ENCODE results near the gene DBF4. TPM values are rescaled to one million over a fixed set of nuclear protein-coding genes. Genes with fewer than 3 reads are reported as not detected.
"Not testable (repeated sequence)": the region's sequence is repeated elsewhere in the genome, so short reads cannot be mapped to it uniquely, and the experiment has no call there.

DBF4 gene
- total RNA-seq, 1 experiment from 2014 or later = 50.3 TPM

DNA sequence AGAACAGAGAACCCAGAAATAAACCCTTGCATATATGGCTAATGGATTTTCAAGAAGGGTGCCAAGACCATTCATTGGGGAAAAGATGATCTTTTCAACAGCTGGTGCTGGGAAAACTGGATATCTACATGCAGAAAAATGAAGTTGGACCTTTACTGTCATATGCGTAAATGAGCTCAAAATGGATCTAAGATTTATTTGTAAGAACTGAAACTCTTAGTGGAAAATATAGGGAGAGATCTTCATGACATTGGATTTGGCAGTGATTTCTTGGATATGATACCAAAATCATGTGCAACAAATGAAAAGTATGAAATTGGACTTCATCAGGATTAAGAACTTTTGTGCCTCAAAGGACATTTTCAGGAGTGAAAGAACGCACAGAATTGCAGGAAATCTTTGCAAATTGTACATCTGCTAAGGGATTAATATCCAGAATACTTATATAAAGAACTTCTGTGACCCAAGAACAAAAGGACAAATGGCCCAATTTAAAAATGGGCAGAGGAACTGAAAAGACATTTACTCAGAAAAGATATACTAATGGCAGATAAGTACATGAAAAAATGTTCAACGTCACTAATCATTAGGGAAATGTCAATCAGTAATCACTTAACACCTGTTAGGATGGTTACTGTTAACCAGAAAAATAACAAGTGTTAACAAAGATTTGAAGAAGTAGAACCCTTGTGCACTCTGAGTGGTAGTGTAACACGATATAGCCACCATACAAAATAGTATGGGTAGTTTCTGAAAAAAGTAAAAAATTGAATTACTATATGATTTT is 6.1 kb downstream of the DBF4 start:
- DNase-seq (ENCODE audit: low spot score) = no peak

DNA sequence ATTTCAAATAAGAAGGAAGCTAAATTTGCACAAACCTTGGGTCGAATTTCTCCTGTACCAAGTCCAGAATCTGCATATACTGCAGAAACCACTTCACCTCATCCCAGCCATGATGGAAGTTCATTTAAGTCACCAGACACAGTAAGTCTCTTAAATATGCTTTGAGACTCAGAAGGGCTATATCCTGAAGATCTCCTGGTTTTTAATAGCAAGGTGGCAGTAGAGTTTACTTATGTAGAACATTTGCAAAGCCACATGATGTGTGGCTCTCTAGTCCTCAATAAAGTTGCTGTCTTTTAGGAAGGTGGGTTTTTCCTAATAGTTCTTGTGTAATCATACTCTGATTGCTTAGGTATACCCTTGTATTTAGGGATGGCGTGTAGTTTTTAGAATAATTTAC is 8.7 kb downstream of the DBF4 start:
- no peak for DNase-seq (ENCODE audit: low spot score)

DNA sequence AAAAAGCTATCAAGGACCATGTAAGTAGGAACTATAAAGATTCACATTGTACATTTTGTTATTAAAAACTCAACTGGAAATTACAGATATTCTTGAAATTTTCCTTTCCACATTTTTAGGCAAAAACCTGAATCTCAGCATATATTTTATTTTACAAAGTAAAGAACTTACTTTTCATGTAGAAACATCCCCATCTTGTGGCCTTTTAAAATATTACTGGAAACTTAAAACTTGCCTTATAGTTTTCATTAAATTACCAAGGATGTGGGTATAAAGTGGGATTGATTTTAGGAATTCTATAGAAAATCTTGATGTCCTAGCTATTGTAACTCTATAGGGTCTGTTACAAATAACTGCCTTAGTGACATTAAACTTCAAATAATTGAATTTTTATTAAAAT is 10.6 kb downstream of the DBF4 start:
- peak; percentile 21 for DNase-seq (ENCODE audit: low spot score)

DNA sequence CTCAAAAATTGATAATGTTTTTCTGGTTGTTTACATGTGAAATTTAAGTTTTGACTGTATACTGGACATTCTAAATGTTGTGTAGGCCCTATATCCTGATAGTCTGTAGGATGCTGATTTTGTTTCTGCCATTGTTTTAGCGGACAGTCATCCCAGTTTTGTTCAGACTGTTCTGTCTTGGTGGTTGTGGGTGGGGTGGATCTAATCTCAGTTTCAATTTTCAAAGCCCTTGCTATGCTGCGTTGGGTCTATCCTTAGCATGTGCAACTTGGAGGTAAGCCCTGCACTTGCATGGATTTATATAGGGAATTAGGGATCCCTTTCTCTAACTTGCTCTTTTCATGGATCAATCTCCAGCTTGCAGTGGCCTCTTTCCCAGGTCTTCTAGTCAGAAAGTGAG is 19.1 kb downstream of the DBF4 start:
- DNase-seq (ENCODE audit: low spot score) = no peak

DNA sequence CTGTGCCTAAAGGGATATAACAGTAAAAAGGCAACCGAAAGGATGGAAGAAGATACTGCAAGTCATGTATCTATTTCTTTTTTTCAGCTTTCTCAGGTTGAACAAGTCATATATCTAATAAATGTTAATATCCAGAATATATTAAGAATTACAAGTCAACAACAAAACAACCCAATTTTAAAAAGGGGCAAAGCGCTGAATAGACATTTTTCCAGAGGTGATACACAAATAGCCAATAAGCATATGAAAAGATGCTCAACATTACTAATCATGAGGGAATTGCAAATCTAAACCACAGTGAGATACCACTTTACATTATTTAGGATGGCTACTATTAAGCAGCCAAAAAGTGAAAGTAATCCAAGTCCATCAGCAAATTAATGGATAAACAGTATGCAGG is 23.0 kb downstream of the DBF4 start:
- DNase-seq (ENCODE audit: low spot score) = no peak

DNA sequence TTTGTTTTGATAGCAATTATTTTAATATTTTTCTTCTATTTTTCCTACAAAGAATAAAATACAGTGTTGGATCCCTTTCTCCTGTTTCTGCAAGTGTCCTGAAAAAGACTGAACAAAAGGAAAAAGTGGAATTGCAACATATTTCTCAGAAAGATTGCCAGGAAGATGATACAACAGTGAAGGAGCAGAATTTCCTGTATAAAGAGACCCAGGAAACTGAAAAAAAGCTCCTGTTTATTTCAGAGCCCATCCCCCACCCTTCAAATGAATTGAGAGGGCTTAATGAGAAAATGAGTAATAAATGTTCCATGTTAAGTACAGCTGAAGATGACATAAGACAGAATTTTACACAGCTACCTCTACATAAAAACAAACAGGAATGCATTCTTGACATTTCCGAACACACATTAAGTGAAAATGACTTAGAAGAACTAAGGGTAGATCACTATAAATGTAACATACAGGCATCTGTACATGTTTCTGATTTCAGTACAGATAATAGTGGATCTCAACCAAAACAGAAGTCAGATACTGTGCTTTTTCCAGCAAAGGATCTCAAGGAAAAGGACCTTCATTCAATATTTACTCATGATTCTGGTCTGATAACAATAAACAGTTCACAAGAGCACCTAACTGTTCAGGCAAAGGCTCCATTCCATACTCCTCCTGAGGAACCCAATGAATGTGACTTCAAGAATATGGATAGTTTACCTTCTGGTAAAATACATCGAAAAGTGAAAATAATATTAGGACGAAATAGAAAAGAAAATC is 31.0 kb downstream of the DBF4 start:
- not testable (repeated sequence) for DNase-seq (ENCODE audit: low spot score)

DNA sequence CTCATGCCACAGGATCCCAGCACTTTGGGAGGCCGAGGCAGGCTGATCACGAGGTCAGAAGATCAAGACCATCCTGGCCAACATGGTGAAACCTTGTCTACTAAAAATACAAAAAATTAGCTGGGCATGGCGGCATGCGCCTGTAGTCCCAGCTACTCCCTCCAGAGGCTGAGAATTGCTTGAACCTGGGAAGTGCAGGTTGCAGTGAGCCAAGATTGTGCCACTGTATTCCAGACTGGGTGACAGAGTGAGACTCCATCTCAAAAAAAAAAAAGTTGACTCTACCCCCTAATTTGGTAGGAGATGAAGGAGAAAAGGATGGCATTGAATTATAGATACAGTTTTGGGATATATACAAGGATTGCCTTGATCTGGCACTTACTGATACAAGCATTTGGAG is 32.5 kb downstream of the DBF4 start:
- DNase-seq (ENCODE audit: low spot score) = not testable (repeated sequence)

DNA sequence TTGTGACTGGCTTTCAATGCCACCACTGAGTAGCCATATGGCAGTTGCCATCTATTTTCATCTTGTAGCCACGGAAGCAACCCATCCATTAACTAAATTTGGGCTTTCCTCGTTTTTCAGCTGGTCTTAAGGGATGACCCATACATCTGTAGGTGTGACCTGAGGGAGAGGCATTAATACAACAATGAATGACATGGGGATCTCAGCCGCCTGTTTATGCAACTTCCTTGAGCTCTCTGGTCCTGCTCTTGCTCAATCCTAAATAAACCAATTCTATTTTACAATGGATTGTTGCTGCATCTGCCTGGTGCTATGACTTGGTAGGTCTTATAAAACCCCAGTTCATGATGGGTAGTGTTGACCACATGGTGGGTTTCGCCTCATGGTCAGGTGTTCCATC is 35.8 kb downstream of the DBF4 start:
- no peak for DNase-seq (ENCODE audit: low spot score)

DNA sequence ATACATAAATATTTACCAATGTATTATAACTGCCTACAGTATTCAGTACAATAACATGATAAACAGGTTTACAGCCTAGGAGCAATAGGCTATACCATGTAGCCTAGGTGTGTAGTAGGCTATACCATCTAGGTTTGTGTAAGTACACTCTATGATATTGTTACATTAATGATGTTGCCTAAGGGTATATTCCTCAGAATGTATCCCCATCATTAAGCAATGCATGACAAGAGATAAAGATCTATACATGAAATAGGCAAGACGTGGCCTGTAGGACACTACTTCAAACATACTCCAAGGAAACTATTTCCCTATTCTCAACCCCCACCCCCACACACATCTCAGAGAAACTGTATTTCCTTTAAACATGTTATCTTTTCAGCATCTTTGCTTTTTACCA is 42.4 kb downstream of the DBF4 start:
- DNase-seq (ENCODE audit: low spot score) = no peak

DNA sequence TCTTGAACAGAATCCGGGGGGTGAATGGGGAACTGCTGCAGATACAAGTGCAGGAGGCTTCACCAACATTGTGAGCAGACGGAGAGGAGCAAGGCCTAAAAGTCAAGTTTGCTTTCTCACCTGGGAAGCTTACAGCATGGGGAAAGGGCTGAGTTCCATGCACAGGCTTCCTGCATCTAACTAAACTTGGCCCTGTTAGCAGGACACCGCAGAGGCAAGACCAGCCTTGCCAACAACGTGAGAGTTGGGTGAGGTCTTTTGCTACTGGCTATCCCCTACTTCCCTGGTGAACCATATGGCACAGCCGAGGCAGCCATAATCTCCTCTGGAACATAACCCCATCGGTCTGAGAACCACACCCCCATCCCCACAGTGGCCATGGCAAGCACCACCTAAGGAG is 43.6 kb downstream of the DBF4 start:
- no peak for DNase-seq (ENCODE audit: low spot score)

DNA sequence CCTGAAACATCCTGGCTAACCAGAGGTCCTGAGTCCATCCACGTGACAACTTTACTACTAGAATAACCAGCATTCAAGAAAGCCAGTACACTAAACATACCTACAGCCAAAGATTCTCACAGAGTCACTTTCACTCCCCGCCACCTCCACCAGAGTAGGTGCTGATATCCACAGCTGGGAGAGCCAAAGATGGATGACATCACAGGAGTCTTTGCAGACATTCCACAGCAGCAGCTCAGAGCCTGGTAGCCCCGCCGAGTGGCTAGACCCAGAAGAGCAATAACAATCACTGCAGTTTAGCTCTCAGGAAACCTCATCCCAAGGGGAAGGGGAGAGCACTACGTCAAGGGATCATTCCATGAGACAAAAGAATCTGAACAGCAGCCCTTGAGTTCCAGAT is 44.3 kb downstream of the DBF4 start:
- no peak for DNase-seq (ENCODE audit: low spot score)

DNA sequence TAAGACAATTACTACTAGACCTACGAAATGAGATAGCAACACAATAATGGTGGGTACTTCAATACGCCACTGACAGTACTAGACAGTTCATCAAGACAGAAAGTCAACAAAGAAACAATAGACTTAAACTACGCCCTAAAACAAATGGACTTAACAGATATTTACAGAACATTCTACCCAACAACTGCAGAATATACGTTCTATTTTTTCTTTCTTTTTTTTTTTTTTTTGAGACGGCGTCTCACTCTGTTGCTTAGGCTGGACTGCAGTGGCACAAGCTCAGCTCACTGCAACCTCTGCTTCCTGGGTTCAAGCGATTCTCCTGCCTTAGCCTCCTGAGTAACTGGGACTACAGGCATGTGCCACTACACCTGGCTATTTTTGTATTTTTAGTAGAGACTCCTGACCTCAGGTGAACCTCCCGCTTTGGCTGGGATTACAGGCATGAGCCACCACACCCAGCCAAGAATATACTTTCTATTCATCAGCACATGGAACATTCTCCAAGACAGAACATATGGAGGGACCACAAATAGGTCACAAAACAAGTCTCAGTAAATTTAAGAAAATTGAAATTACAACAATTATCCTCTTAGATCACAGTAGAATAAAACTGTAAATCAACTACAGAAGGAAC is 46.6 kb downstream of the DBF4 start:
- DNase-seq (ENCODE audit: low spot score) = not testable (repeated sequence)

DNA sequence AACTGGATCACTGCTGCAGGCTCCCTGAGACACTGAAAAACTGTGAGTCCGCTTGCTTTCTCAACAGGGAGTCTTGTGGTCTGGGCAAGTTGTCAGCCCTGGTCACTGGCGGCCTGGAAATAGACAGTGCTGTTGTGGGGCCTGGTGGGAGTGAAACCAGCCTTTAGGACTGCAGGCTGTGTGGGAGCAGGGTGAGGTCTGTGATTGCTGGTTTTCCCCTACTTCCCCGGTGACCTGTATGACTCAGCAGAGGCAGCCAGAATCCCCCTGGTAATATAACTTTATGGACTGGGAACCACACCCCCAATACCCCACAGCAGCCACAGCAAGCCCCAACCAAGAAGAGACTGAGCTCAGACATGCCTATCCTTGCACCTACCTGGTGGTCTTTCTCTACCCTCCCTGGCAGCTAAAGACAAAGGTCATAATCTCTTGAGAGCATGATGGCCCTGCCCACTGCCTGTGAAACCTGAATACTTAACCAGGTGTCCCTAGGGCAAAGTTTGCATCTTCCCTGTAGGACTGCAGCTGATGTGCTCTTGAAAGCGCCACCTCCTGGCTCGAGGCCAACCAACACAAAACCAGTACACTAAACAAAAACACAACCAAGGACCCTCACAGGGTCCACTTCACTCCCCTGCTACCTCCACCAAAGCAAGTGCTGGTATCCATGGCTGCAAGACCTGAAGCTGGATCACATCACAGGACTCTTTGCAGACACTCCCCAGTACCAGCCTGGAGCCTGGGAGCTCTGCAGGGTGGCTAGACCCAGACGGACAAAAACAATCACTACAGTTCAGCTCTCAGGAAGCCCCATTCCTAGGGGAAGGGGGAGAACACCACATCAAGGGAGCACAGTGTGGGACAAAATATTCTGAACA is 50.5 kb downstream of the DBF4 start:
- DNase-seq (ENCODE audit: low spot score) = peak; percentile 66

DNA sequence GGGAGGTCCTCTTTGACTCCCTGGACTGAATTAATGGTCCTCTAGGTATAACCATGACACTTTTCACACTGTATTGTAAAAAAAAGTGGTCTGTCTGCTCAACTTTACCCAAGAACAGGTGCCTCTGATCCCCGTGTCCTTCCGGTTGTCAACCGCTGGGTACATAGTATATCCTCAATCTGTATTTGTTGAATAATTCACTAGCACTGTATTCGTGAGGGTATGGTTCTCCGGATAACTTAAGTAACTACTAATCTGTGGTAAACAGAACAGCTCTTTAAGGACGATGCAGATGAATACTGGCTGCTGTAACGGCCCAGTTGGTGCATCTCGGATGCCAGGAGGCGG is 57.3 kb downstream of the DBF4 start:
- no peak for DNase-seq (ENCODE audit: low spot score)

DNA sequence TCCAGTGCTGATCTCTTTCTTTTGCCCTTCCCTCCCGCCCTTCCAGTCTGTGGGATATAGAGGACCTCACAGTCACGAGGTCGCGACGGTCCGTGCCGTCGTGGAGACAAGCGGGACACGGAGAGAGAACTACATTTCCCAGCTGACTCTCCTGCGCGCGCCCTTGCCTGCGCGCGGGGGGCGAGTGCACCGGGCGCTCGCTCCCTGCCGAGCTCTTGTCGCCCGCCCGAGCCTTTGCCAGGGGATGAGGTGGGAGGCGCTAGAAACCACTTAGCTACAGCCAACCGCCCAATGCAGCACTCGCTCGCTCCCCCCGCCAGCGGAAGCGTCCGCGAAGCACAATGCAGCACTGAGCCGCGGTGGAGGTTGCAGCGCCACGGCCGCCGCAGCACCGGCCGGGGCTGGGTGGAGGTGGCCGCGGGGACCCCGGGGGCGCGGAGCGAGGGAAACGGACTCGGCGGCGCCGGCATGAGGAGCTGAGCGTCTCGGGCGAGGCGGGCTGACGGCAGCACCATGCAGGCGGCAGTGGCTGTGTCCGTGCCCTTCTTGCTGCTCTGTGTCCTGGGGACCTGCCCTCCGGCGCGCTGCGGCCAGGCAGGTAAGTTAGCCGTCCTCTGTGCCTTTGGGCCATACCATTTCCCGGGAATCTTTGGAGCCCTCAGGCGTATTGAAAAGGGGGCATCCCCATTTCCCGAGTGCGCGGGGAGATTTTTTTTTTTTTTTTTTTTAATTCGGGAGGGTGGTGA is 57.8 kb downstream of the DBF4 start, which contains the start of gene ADAM22:
Gene ADAM22 (plus strand): TSS at position 299 of the 746 bp plus-strand sequence. CDS start 215 bp downstream, at position 514.
- peak; percentile 87 for DNase-seq (ENCODE audit: low spot score)

DNA sequence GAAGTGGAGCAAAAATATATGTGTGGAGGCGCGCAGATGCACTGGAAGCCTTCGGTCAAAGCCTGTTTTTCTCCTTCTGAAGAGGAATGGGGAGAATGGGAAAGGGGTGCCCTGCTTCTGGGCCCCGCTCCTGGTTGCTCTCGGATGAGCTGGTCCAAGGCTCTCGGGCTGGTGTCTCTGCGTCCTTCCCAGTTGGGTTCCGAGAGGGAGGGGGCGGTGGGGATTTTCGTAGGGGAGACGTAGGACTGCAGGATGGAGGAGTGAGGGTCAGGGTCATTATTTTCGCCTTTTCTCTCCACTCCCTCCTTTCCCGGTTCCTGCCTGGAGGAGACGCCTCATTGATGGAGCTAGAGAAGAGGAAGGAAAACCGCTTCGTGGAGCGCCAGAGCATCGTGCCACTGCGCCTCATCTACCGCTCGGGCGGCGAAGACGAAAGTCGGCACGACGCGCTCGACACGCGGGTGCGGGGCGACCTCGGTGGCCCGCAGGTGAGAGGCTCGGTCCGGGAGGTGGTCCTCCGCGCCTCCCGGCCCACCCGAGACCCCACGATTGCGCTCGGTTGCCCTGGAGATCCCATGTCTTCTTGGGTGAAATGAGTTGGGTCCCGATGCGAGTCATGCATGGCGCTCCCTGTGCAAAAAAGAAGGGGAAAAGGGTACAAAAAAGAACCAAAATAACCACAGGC is 58.5 kb downstream of the DBF4 start:
- no peak for DNase-seq (ENCODE audit: low spot score)

DNA sequence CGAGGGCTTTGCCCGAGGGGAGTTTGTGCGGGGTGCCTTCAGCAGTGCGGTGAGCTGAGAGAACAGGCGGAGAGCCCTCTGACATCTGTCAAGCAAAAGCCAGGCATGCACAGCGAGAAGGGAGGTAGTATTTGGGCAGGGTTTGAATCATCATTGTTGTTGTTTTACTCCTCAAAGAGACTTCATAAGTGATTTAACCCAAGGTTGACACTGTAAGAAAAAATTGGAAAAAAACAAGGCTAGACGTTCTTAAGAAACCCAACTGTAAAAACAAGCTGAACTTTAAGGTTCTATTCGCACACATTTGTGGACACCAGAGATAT is 59.1 kb downstream of the DBF4 start:
- no peak for DNase-seq (ENCODE audit: low spot score)

DNA sequence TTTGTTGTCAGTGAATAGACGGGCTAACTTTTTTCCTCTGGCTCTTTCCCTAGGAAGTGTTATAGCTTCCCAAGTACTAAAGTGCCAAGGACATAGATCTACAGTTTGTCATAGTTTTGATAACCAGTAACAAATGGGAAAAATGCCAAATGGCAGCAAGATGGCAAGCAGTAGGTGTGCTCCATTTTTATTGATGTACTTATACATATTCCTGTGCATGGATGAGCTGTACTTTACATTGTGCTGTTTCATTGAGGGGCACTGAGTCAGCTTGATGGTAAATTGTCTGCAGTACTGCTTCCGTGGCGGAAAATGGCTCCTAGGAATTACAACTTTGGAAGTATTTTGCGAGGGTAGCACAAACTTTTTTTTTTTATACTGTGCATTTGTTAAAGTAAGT is 64.8 kb downstream of the DBF4 start:
- no peak for DNase-seq (ENCODE audit: low spot score)

DNA sequence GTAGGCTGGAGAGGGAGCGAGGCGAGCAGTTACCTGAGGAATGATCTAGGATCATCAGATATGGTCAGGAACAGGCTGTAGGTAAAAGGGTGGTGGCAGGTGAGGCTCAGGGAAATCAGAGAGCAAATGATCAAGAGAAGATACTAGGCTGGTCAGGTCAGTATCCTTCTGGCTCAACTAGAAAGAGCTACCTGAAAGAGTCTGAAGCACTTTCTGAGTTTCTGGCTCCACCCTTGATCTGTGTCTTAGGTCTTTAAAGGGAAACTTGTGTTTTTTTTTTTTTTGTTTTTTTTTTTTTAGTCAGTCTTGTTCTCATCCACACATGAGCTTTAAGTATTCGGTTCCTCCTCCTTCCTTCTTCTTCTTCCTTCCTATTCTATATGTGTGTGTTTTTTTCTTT is 68.3 kb downstream of the DBF4 start:
- no peak for DNase-seq (ENCODE audit: low spot score)

DNA sequence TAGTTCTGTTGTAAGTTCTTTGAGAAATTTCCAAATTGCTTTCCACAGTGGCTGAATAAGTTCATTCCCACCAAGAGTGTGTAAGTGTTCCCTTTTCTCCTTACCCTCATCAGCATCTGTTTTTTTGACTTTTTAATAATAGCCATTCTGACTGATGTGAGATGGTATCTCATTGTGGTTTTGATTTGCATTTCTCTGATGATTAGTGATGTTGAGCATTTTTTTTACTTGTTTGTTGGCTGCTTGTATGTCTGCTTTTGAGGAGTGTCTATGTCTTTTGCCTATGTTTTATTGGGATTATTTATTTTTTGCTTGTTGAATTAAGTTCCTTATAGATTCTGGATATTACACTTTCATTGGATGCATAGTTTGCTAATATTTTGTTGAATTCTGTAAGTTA is 69.6 kb downstream of the DBF4 start:
- not testable (repeated sequence) for DNase-seq (ENCODE audit: low spot score)

DNA sequence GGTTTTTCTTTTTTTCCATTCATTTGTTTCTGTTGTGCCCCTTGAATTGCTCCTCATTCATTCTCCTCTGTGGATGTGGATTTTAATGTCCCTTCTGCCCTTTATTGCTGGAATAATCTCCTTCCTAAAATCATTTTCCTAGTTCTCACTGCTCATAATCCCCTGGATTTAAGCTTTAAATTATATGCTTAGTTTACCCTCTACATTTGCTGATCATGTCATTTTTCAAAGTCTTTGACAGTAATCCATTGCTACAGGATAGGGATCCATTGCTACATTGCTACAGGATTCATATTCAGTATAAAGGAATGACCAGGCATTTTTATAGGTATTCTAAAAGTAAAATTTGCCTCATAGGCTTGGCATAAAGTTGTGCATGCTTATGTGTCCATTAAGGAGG is 72.1 kb downstream of the DBF4 start:
- no peak for DNase-seq (ENCODE audit: low spot score)
